ENCODE results near the gene MSMO1. TPM values are rescaled to one million over a fixed set of nuclear protein-coding genes. Genes with fewer than 3 reads are reported as not detected.
"Not testable (repeated sequence)": the region's sequence is repeated elsewhere in the genome, so short reads cannot be mapped to it uniquely, and the experiment has no call there.

Gene MSMO1
- 10 to 100 TPM; 18.6 to 58.3 (median 44.8) TPM for total RNA-seq

DNA sequence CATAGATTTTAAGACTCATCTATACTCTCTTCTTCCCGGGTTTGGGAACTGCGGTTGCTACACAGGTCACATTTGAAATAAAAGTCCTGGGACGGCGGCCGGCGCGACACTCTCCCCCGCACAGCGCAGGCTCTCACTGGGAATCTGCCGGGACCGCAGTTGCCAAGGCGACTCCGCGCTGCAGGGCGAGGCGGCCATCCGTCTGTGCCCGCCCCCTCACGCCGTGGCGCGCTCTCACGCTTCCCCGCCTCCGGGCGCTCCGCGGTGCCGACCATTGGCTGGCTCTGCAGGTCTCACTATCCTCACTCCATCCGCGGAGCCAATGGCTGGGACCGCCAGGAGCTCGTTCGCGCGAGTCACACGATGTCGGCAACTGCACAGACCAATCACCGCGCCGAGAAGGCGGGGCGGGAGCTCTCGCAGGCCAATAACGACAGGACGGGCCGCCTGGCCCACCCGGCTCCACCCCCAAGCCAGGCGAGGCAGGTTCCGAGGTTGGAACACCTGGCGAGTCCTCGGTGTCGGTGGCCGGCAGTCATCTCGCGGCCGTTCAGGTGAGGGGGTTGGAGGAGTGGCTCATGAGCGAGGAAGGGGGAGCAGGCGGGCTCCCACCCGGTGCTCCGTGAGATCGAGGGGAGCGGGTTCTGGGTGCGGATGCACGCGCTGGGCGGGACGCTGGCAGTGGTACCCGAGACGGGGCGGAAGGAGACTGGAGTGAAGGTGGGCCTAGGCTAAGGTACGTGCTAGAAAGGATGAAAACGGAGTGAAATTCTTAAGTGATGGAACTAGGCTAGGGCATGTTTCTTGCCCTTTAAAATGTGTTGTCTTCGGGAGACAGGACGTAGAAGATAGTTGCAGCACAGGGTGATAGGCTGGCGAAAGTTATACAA is at the start of gene MSMO1:
MSMO1 (plus strand) TSS at position 459 of the 890 bp plus-strand sequence. CDS start 5,702 bp downstream, outside the sequence.
- peak within 1 kb of the TSS; percentile 84 to 93 (median 90) for H3K27ac ChIP-seq
- no peaks in the 10 kb centered on the region for H3K9me3 ChIP-seq
- peaks cover 0 to 5% (median 0%) of the 10 kb centered on the region in 3 donors for H3K36me3 ChIP-seq
- TF ChIP-seq, protein P1, sequence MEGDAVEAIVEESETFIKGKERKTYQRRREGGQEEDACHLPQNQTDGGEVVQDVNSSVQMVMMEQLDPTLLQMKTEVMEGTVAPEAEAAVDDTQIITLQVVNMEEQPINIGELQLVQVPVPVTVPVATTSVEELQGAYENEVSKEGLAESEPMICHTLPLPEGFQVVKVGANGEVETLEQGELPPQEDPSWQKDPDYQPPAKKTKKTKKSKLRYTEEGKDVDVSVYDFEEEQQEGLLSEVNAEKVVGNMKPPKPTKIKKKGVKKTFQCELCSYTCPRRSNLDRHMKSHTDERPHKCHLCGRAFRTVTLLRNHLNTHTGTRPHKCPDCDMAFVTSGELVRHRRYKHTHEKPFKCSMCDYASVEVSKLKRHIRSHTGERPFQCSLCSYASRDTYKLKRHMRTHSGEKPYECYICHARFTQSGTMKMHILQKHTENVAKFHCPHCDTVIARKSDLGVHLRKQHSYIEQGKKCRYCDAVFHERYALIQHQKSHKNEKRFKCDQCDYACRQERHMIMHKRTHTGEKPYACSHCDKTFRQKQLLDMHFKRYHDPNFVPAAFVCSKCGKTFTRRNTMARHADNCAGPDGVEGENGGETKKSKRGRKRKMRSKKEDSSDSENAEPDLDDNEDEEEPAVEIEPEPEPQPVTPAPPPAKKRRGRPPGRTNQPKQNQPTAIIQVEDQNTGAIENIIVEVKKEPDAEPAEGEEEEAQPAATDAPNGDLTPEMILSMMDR (IDR thresholded peaks at IDR 0.05) = peak in 2 of 5 experiments; percentile 14 to 56
- TF ChIP-seq POLR2A (IDR thresholded peaks at IDR 0.05) = peak; percentile 39 to 83
- peak; percentile 90 to 96 for TF ChIP-seq EP300 (IDR thresholded peaks at IDR 0.05)
- no peaks in the 10 kb centered on the region for H3K27me3 ChIP-seq
- peaks cover 0 to 42% (median 9%) of the 10 kb centered on the region in 4 donors for H3K4me1 ChIP-seq
- DNase-seq (ENCODE audit: low spot score in 2 of 2) = peak; percentile 96 to 97
- 0% methylated on average over 36 to 56 of the region's 76 CpGs for WGBS, 2 donors
- peak within 1 kb of the TSS; percentile 62 to 83 (median 82) for H3K4me3 ChIP-seq

DNA sequence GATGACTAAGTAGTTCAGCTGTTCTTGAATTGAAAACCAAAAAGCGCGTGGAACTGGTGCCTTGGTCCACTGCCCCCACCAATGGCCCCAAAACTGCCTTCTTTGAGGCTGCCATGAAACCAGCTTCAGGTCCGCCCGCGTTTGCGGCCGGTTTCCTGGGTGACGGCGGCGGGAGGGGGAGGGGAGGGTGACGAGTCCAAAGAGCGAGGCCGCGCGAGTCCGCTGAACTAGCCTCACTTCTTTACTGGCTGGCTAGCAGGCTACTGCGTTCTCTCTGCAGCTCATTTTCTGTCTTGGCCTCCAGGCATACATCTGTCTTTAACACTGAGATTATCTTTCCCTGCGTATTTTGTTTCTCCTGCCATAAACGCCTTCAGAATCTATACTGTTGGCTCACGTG is 47.9 kb upstream of the MSMO1 start:
- peaks cover 0 to 30% (median 0%) of the 10 kb centered on the region in 3 donors for H3K36me3 ChIP-seq
- H3K27ac ChIP-seq; H3K9me3 ChIP-seq; H3K4me1 ChIP-seq; H3K4me3 ChIP-seq; H3K27me3 ChIP-seq; DNase-seq (ENCODE audit: low spot score in 2 of 2): not testable (repeated sequence)
- 85 to 95% methylated on average over 20 of the region's 20 CpGs for WGBS, 2 donors

DNA sequence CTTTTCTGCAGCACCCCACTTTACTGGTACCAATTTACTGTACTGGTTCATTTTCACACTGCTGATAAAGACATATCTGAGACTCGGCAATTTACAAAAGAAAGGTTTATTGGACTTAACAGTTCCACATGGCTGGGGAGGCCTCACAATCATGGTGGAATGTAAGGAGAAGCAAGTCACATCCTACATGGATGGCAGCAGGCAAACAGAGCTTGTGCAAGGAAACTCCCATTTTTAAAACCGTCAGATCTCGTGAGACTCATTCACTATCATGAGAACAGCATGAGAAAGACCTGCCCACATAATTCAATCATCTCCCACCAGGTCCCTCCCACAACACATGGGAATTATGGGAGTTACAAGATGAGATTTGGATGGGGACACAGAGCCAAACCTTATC is 42.8 kb upstream of the MSMO1 start:
- Histone ChIP-seq H3K4me1 (peaks cover 0 to 12% (median 0%) of the 10 kb centered on the region in 4 donors), H3K36me3 (peaks cover 0 to 17% (median 0%) of the 10 kb centered on the region in 3 donors)
- not testable (repeated sequence) for H3K9me3 ChIP-seq; H3K4me3 ChIP-seq; H3K27ac ChIP-seq; H3K27me3 ChIP-seq; DNase-seq (ENCODE audit: low spot score in 2 of 2)
- 98% methylated on average over 3 of the region's 3 CpGs for WGBS, 2 donors

DNA sequence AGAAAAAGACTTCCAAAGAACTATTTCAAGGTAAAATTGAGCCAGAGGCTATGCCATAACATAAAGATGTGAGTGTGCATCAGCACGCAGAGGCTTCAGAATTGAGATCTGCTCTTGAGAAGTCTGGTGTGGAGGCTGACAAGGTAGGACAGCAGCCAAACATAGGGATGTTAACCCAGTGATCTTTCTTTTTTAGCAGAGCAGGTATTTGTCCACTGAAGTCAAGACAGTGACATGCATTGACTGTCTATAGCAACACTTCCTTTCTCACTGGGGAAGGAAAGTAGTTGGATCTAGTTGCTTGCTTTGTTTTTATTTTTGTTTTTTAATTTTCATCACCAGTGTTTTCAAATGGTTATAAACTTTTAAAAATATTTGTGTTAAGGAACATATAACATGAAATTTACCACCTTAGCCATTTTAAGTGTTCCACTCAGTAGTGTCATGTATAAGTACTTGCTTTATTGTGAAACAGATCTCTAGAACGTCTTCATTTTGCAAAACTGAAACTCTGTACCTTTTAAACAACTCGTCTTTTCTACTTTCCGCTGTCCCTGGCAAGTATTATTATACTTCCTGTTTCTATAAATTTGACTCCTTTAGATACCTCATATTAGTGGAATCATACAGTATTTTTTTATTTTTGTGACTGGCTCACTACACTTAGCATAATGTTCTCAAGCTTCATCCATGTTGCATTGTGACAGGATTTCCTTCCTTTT is 40.7 kb upstream of the MSMO1 start:
- not testable (repeated sequence) for H3K27ac ChIP-seq; H3K9me3 ChIP-seq; DNase-seq (ENCODE audit: low spot score in 2 of 2); H3K4me3 ChIP-seq; H3K27me3 ChIP-seq
- peaks cover 0 to 12% (median 0%) of the 10 kb centered on the region in 4 donors for H3K4me1 ChIP-seq
- WGBS, 2 donors = 76 to 79% methylated on average over 4 of the region's 4 CpGs
- peaks cover 0 to 17% (median 0%) of the 10 kb centered on the region in 3 donors for H3K36me3 ChIP-seq

DNA sequence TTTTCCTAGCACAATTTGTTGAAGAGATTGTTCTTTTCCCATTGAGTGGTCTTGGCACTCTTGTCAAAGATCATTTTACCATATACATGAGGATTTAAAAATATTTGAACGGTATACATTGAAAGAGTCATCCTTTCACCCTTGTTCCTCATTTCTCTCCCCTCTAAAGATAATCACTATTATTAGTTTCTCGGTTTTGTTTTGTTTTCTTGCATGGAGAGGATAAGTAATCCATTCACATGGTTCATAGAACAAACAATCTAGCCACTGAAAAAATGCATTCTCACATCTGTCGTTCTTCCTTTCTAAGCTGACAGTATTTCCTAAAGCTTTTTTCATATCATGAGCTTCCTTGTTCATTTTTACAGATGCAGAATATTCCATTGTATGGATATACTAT is 39.2 kb upstream of the MSMO1 start:
- TF ChIP-seq POLR2A (IDR thresholded peaks at IDR 0.05) = no peak
- TF ChIP-seq EP300 (IDR thresholded peaks at IDR 0.05) = no peak
- TF ChIP-seq, protein P1 (IDR thresholded peaks at IDR 0.05) = no peak
- Histone ChIP-seq H3K4me1 (peaks cover 0 to 12% (median 0%) of the 10 kb centered on the region in 4 donors), H3K9me3 (no peaks in the 10 kb centered on the region), H3K27me3 (no peaks in the 10 kb centered on the region), H3K4me3 (no peak overlapping the region), H3K27ac (no peak overlapping the region), H3K36me3 (peaks cover 0 to 16% (median 0%) of the 10 kb centered on the region in 3 donors)
- DNase-seq (ENCODE audit: low spot score in 2 of 2) = no peak
- whole genome bisulfite sequencing, 2 donors = 25 to 36% methylated on average over 3 of the region's 3 CpGs

DNA sequence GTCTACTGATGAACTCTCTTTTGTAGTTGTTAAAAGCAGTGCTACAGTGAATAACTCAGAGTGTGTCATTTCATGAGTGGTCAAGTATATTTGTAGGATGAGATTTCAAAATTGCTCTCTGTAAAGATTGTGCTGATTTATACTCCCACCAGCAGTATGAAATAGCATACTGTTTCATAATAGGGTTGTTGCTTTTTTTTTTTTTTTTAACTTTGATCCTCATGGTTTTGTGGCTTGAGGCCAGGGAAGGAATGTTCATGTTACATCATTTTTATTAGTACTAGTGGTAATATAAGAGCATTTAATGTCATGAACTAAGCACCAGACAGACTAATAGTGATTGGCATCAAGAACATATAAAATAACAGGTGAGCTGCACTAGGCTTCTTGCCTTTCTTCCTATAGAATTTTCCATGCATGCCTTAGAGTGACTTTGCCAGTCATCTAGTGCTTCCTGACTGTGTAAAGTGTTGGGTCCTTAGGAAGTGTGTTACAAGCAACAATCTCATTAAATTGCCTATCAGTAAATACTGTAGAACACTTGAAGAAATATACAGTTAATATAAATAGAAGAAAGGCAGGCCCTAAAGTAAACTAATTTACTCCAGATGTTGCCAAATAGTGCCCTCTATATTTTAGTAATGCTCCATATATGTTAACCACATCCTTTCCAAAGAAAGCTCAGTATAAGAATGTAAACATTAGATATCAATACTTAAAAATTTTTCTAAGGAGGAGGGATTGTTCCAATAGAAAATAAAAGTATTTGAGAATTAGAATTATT is 38.6 kb upstream of the MSMO1 start:
- TF ChIP-seq POLR2A (IDR thresholded peaks at IDR 0.05) = no peak
- no peak for TF ChIP-seq EP300 (IDR thresholded peaks at IDR 0.05)
- TF ChIP-seq, protein P1 (IDR thresholded peaks at IDR 0.05) = no peak
- peaks cover 0 to 12% (median 0%) of the 10 kb centered on the region in 4 donors for H3K4me1 ChIP-seq
- DNase-seq (ENCODE audit: low spot score in 2 of 2) = peak in 1 of 2 donors; percentile 41
- no peaks in the 10 kb centered on the region for H3K9me3 ChIP-seq
- peaks cover 0 to 10% (median 0%) of the 10 kb centered on the region in 3 donors for H3K36me3 ChIP-seq
- no peak overlapping the region for H3K4me3 ChIP-seq
- no peaks in the 10 kb centered on the region for H3K27me3 ChIP-seq
- no peak overlapping the region for H3K27ac ChIP-seq

All from tibial nerve (tissue), 4 donors.